Amniotic stem cell (primary cell): ENCODE data around the gene SLC38A3.
"Not testable (repeated sequence)": the region's sequence is repeated elsewhere in the genome, so short reads cannot be mapped to it uniquely, and the experiment has no call there.

Experiments
- DNase-seq: peaks from one replicate; lab custom pipeline; 2025; lab: John Stamatoyannopoulos, UW

Gene SLC38A3

DNA sequence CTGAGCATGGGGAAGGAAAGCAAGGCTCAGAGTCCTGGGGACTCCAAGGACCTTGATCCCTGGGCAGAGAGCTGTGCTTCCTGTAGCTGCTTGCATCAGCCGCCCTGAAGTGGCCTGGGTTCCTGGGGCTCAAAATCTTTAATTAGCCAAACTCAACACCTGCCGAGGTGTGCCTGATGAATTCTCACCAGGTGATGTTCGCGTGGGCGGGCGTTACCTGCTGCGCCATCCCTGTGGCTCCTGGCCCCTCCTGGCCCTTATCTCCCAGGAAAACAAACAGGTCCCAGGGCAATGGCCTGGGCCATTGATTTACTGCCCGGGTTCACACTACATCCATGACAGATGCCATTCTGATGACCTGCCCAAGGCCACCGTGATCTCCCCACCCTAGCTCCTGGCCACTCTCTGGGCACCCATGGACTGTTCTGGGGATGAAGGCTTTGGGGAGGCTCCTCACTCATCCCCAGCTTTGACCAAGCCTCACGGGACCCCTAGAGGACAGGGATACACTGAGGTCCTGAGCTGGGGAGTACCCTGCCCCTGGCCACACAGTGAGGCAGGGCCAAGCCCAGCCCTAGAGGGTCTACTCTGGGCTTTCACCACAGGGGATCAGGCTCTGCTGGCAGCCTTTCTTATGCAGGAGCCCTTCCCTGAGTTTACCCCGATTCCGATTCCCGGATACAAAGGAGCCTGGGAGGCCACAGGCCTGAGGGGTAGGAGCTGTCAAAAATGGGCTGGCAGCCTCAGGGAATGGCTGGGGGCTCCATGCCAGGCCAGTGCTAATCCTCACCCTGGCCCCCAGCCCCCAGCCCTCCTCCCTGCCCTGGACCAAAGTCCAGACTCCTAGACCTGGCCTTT is 5.7 kb downstream of the SLC38A3 start:
- DNase-seq: no peak

DNA sequence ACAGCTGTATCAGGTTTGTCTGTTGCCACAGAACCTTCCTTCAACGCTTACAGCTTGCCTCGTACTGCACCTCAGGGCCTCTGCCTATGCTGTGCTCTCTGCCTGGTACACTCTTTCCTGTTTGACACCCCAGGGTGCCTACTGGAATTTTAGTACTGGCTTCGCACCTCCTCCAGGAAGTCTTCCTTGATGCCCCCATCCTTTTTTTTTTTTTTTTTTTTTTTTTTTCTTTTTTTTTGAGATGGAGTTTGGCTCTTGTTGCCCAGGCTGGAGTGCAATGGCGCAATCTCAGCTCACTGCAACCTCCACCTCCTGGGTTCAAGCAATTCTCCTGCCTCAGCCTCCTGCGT is 6.3 kb downstream of the SLC38A3 start:
- DNase-seq: not testable (repeated sequence)

DNA sequence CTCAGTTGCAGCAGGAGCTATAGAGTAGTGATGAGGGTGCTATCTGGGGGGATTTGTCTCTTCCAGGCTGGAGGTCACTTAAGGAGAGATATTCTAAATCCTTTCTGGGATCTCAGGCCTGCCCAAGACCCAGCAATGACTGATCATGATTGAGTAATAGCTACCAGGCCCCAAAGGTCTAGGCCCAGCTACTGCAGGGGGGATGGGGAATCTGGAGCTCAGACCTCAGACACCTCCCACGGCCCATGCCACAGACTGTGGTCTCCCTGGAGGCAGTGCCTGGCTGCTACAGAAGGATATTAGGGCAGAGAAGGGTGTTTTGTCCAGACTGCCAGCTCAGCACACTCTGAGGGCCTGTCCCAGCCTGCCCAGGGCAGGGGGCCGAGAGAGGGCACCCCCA is 6.9 kb downstream of the SLC38A3 start:
- DNase-seq: no peak

DNA sequence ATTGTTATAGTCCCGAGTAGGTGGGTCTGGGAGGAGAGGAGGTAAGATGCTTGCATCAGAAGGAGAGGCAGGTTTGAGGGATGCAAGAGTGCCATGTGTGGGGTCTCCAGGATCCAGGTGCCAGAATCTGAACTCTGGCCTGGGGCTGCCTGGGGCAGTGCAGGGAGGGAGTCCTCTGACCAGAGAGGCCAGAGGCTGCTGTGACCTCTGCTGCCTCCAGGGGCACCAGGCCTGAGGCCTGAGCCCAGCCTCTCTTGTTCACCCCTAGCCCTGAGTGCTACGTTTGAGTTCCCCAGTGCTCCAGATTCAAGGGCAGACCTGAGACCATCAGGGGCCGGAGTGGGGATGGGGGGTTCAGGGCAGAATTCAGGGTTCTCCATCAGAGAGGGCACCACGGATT is 7.4 kb downstream of the SLC38A3 start:
- DNase-seq: no peak

DNA sequence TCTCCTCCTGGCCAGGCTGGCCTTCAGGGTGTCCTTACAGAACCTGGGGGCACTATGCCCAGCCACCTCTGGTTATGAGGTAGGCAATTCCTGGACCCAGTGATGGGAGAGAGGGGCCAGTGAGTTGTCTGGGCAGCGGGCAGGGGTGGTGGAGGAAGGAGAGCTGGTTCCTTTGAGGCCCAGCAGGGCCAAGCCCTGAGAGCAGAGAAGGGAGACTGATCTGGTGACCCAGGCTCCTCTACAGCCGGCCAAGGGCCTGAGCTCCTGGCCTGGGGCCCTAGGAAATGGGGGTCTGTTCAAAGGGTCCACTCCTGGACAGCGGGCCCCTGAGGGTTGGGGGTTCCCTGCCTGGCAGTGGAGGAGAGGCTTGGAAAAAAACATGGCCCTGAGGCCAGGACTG is 7.9 kb downstream of the SLC38A3 start:
- no peak for DNase-seq

DNA sequence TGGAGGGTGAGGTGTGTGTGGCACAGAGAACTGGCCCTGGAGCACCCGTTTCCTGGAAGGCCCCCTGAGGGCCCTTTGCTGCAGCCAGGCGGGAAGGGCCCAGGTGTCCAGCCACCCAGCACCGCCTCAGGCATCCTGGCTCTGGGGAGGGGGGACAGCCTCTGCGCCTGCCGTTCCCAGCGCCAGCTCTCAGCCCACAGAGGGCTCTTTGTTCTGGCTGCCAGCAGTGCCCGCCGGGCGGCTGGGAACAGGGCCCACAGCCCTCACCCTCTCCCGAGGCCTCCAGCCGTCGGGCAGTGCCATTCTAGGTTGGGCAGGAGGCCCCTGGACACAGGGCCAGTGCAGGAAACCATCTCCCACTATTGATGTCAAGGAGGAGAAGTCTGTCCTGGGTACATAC is 8.3 kb downstream of the SLC38A3 start:
- DNase-seq: no peak

DNA sequence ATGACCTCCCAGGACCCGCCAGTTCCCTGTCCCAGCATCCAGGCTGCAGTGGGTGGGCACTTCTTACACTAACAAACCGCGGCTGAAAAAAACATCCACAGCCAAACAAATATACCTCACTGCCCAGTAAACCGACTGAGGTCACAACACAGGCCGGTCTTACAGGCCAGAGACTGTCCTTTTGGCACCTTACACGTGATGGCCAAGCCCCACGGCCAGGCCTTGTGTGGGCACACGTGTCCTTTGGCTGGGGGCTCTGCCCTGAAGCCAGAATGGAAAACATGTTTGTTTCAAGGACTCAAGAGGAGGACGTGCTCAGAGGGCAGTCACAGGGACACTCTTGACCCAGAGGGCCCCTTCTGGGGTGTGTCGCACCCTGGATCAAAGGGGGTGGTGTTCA is 9.8 kb downstream of the SLC38A3 start:
- DNase-seq: no peak

DNA sequence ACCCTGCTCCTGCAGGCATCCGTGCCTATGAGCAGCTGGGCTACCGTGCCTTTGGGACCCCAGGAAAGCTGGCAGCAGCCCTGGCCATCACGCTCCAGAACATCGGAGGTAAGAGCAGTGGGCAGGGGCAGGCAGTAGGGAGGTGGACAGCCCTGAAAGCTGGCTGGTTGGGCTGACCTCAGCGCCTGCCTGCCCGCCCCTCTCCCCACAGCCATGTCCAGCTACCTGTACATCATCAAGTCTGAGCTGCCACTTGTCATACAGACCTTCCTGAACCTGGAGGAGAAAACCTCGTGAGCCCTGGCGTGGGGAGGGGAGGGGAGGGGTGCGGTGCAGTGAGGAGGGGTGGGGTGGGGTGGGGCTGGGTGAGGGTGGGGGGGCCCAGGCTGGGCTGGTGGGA is 10.5 kb downstream of the SLC38A3 start:
- DNase-seq: no peak

DNA sequence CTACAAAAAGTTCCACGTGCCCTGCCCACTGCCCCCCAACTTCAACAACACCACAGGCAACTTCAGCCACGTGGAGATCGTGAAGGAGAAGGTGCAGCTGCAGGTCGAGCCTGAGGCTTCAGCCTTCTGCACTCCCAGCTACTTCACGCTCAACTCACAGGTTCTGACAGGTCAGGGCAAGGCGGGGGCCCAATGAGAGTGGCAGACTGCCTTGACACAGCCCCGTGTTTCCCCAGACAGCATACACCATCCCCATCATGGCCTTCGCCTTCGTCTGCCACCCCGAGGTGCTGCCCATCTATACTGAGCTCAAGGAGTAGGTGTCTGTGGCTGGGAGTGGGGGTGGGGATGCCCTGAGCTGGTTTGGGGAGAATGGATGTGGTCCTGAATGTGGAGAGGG is 12.6 kb downstream of the SLC38A3 start:
- DNase-seq: no peak

DNA sequence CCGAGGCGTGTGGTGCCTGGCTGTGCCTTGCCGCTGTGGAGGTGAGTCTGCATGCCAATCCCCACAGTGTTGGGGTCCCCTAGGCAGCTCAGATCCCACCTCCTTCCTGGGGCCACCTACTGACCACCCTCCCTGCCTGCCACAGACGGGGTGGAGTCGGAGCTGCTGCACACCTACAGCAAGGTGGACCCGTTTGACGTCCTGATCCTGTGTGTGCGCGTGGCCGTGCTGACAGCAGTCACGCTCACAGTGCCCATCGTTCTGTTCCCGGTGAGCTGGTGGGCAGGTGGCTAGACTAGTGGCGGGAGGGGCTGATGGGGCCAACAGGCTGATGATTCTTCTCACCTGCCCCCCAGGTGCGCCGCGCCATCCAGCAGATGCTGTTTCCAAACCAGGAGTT is 13.4 kb downstream of the SLC38A3 start:
- no peak for DNase-seq

DNA sequence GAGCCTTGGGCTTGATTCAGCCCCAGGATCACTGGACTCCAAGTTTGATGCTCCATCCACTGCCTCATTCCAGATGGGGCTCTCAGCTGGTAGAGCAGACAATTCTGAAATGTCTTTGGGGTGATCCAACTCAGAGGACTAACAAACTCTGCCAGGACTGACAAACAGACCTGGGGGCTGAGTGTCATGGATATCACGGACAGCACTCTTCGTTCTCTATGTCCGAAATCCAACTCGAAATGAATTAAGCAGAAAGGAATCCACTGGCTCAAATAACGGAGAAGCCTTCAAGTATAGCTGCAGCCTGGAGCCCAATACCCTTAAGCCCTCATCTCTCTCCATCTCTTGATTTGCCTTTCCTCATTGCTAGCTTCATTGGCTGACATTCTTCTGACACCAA is 14.2 kb downstream of the SLC38A3 start:
- DNase-seq: no peak

DNA sequence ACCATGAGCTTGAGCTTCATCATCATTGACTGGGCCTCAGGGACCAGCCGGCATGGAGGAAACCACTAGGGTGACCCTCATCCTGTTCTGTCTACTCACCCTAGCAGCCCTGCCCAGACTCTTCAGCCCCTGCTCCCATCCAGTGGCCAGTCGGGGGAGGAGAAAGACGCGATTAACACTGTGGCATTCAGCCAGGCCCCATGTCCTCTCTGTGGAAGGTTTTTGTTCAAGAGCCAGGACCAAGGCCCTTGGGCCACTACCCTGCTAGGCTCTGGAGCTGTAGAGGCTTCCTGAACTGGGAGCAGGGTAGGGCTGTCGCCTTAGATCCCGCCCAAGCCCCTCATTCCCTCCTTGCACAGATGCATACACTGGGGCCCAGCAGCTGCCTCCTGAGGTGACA is 15.0 kb downstream of the SLC38A3 start:
- no peak for DNase-seq

DNA sequence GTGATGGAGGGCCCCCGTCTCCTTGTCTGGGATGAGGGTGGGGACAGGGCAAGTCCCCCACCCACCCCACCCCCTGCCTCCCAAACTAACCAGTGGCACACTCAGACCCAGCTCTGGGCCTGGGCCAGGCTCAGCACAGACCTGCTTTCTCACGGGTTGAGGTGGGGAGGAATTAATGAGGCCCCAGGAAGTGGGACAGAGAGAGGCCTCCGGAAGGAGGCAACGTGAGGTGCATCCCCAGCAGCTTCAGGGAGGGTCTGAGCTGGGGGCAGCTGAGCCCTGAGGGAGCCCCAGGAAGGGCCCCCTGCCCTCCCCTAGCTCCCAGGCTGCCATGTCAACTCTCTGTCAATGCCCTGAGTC is 16.0 kb downstream of the SLC38A3 start:
- DNase-seq: no peak

DNA sequence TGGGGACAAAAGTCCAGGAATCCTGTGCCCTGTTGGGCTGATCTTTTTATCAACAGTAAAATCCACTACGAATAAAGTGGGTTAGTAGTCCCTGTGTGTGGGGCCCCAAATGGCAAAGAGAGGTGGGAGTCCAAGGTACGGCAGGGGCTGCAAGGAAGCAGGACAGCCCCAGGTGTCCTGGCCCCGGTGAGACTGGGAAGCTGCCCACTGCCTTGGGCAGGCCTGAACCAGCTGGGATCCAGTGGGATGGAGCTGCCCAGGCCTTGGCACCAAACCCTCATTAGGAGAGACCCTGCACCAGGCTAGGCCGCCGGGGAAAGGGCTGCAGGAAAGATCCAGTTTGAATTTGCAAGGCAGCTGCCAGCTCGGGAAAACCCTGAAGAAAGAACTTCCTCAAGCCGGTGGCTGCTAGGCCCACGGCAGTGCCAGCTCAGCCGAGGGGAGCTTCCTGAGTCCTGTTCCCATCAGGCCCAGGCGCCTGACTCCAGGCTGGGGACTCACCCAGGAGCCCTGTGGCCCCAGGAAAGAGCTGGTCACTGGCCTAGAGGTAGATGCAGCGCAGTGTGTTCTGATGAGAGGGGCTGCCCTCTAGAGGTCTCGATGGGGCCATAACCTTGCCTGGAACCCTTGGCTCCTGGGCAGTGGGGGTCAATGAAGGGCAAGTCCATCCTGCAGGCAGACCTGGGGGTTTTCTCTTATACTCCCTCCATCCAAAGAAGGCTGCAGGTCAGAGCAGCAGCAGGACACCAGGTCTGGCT is 16.5 kb downstream of the SLC38A3 start:
- no peak for DNase-seq

DNA sequence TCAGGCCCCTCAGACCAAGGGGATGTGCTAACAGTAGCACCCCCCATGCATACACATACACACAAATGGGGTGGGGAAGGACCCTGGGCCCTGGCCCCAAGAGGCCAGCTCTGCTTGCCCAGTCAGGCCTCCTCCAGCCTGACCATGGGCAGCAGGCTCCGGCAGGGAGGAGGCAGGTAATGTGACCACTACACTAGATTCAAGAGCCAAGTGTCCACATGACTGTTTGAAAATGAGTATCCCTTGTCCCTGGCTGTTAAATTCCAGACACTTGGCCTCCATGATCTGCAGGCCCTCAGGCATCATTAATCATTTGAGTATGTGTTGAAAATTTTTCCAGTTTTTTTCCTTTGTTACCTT is 17.1 kb downstream of the SLC38A3 start:
- DNase-seq: no peak

DNA sequence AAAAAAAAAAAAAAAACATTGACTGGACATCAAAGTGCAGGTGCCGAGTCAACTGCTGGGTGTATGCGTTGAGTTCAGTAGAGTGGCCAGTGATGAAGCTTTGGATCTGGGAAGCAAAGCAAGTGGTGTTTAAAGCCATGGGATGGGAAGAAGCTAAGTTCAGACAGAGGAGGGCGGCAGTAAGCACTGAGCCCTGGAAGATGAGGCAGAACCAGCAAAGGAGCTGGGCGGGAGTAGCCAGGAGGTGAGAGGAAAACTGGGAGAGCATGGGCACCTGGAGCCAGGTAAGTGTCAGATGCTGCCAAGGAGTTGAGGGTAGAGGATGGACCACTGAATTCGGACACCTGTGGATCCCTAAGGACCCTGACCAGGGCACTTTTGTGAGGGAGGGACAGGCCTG is 19.6 kb downstream of the SLC38A3 start:
- no peak for DNase-seq

DNA sequence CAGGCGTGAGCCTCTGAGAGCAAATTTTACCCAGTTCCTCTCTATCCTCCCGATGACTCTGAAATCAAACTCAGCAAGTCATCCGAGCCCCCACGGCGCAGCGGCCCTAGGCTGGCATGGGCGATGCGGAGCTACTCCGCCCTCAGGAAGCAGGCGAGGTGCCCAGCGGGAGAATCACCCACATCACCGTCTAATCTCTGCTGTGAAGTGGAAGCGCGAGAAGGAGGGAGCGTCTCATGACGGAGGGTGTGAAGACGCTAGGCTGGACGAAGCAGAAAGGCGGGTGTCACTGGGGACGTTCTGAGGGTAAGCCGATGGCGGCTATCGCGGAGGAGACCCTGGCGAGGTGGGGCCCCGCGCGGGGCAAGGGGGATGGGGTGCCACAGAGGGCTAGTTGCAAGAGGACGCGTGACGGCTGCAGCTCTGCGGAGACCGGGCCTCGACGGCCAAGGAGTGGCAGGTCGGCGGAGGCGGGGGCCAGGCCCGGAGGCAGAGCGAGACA is 21.9 kb downstream of the SLC38A3 start:
- no peak for DNase-seq

DNA sequence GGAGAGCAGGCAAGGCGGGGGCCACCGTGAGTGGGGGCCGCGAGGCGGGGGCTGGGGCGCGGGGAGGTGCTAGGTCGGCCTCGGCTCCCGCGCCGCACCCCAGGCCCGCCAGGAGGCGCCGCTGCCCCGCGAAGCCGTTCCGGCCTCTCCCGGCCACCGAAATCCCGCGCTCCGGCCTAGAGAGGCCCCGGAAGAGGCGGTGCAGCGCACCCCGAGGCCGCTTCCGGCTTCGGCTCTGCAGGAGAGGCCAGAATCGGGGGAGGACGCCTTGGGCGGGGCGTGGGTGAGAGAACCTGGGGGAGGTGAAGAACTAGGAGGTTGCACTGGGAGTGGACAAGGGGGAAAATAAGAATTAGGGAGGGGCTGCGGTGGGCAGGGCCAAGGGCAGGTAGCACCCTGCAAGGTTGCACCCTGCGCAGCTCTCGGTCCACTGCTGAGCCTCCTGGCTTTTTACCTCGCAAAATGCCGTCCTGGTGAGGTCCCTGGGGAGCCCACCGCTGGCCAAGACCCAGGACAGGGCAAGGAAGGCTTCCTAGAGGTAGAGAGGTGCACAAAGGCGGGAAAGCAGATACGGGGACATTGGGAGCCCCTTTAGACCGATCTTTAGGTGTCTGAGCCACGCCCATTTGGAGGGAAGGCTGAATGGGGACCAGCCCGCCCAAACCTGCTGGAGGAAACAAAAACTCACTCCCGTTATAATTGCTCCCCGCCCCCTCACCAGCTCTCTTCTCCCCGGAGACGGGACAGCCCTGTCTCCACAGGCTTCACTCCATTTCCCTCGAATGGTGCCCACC is 22.5 kb downstream of the SLC38A3 start:
- peak; percentile 70 for DNase-seq

DNA sequence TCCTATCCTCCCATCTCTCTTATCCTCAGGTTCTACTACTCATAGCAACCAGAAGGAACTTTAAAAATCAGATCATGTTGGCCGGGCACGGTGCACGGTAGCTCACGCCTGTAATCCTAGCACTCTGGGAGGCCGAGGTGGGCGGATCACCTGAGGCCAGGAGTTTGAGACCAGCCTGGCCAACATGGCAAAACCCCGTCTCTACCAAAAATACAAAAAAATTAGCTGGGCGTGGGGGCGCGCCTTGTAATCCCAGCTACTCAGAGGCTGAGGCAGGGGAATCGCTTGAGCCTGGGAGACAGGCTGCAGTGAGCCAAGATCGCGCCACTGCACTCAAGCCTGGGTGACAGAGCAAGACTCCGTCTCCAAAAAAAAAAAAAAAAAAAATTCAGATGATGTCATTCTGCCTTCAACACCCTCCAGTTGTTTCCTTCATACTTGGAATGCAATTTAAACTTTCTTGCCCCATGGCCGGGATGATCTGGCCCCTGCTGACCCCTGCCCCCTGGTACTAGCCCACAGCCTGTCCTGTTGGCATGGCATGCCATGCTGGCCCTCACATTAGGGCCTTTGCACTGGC is 23.2 kb downstream of the SLC38A3 start:
- DNase-seq: not testable (repeated sequence)

DNA sequence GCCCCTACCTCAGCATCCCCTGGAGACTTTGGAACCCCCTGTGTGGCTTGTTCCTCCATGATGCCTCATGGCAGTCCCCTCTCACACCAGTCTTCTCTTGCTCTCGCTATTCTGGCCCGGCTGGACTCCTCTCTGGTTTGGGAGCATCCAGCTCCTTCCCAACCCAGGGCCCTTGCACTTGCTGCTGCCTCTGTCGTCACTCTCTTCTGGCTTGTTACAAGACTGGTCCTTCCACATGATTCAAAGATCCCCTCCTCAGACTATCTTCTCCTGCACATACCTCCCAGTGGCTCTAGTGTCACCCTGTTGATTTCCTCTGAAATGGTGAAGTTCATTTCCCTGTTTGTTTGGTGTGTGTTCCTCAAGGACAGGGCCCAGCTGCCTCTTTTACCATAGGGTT is 24.4 kb downstream of the SLC38A3 start:
- DNase-seq: no peak

DNA sequence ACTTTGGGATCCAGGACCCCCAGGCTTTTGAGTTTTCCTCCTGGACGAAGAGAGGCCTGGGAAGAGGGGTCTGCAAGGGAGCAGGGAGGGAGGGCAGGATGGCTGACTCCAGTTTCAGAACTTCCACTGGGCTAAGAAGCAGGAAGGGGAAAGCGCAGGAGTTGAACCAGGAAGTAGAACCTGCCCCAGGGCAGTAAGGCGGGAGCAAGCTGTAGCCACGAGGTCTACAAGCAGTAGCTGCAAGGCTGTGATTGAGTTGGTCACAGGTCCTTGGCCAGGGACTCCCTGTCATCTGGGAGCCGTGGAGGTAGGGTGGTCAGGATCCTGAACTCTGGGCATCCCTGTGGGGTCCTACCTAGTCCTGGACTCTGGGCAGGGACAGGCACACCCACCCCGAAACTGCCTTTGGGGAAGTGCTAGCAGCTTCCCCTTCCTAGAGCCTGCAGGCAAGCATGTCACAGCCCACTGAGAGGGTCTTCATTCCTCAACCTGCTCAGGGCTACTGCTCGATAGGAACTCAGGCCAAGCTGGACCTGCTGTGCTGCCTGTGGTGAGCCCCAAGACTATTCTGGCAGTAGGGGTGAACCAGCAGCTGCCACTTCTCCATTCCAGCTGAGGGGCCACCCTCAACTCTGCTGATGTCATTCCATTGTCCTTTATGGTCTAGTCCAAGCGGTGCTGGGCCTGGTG is 25.2 kb downstream of the SLC38A3 start:
- no peak for DNase-seq

DNA sequence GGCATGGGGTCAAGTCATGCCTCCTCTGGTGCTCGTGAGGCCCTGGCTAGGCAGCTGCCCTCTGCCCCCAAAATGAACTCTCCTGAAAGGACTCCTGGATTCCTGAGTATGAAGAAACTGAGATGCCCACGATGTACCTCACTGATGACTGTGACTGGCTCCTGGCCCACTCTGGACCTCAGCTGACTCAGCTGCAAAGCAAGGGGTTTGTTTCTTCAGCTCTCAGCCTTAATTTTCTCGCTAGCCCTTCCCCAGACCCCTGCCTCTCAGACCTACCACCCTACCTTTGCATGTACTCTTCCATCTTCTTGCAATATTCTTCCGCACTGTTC is 25.7 kb downstream of the SLC38A3 start:
- DNase-seq: no peak
